GM18858 (cell line): ENCODE results near the gene TRIM17.

ENCODE experiments used
- ATAC-seq: cut with Tn5 transposase; IDR thresholded peaks from one replicate; pipeline ENCODE4 v1.9.1; 2021; ENCODE audit not compliant: unreplicated experiment

TRIM17 gene

GRCh38 chr1:228368801-228369607 lies 47.7 kb downstream of the TRIM17 start:
- ATAC-seq, result no peak

GRCh38 chr1:228367798-228368791 lies 48.6 kb downstream of the TRIM17 start:
- ATAC-seq, result no peak

GRCh38 chr1:228366866-228367741 lies 49.6 kb downstream of the TRIM17 start:
- ATAC-seq, result no peak

GRCh38 chr1:228366062-228366865 lies 50.4 kb downstream of the TRIM17 start:
- no peak for ATAC-seq

- no peak for ATAC-seq
Observed at GRCh38 chr1:228365271-228366061, 51.2 kb downstream of the TRIM17 start.

GRCh38 chr1:228364706-228365213 lies 51.9 kb downstream of the TRIM17 start:
- no peak for ATAC-seq

- ATAC-seq, result no peak
Observed at GRCh38 chr1:228364068-228364705, 52.5 kb downstream of the TRIM17 start.

GRCh38 chr1:228363686-228364067 lies 53.0 kb downstream of the TRIM17 start:
- no peak for ATAC-seq

GRCh38 chr1:228362884-228363450 lies 53.7 kb downstream of the TRIM17 start:
- no peak for ATAC-seq

- ATAC-seq, result no peak
Observed at GRCh38 chr1:228362141-228362883, 54.3 kb downstream of the TRIM17 start.

- no peak for ATAC-seq
Observed at GRCh38 chr1:228361314-228362140, 55.1 kb downstream of the TRIM17 start.

- ATAC-seq, result no peak
Observed at GRCh38 chr1:228360533-228361313, 55.9 kb downstream of the TRIM17 start.

GRCh38 chr1:228359613-228360532 lies 56.8 kb downstream of the TRIM17 start:
- ATAC-seq, result no peak

- no peak for ATAC-seq
Observed at GRCh38 chr1:228358764-228359612, 57.7 kb downstream of the TRIM17 start.
